ENCODE results near the gene POLG2.

GRCh38 chr17:64534187-64534586, 37.3 kb upstream of the POLG2 start:
- TF ChIP-seq, protein P1, sequence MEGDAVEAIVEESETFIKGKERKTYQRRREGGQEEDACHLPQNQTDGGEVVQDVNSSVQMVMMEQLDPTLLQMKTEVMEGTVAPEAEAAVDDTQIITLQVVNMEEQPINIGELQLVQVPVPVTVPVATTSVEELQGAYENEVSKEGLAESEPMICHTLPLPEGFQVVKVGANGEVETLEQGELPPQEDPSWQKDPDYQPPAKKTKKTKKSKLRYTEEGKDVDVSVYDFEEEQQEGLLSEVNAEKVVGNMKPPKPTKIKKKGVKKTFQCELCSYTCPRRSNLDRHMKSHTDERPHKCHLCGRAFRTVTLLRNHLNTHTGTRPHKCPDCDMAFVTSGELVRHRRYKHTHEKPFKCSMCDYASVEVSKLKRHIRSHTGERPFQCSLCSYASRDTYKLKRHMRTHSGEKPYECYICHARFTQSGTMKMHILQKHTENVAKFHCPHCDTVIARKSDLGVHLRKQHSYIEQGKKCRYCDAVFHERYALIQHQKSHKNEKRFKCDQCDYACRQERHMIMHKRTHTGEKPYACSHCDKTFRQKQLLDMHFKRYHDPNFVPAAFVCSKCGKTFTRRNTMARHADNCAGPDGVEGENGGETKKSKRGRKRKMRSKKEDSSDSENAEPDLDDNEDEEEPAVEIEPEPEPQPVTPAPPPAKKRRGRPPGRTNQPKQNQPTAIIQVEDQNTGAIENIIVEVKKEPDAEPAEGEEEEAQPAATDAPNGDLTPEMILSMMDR (IDR thresholded peaks at IDR 0.05), result no peak
- TF ChIP-seq ZFX (IDR thresholded peaks at IDR 0.05; ENCODE audit: borderline replicate concordance), result no peak
